ACC112 (cell line): ENCODE data around the gene GOLGA5.

Source experiments
- H2AFZ ChIP-seq: fragments of 200-600 bp; sonication (generic); one replicate; pipeline ENCODE4 v1.6.0; 2017; ENCODE audit warnings: antibody characterized with exemption, low read length; ENCODE audit not compliant: unreplicated experiment
- H3K27ac ChIP-seq: fragments of 200-600 bp; sonication (generic); 2 replicates; pipeline ENCODE4 v1.5.1; 2014; ENCODE audit warnings: low read depth, mild to moderate bottlenecking, antibody characterized with exemption, low read length, moderate library complexity
- H3K27me3 ChIP-seq: fragments of 200-600 bp; sonication (generic); 2 replicates; pipeline ENCODE4 v1.6.1; 2014; ENCODE audit warnings: mild to moderate bottlenecking, antibody characterized with exemption, low read length, moderate library complexity, mixed read lengths; ENCODE audit not compliant: insufficient read depth
- H3K36me3 ChIP-seq: fragments of 200-600 bp; sonication (generic); 2 replicates; pipeline ENCODE4 v1.6.1; 2016; ENCODE audit warnings: mild to moderate bottlenecking, antibody characterized with exemption, low read length, moderate library complexity, mixed read lengths; ENCODE audit not compliant: insufficient read depth
- H3K4me1 ChIP-seq: fragments of 200-600 bp; sonication (generic); one replicate; pipeline ENCODE4 v1.6.1; 2016; ENCODE audit warnings: low read length, mixed read lengths; ENCODE audit not compliant: insufficient read depth, unreplicated experiment, control insufficient read depth
- H3K4me3 ChIP-seq: fragments of 200-600 bp; sonication (generic); 2 replicates; pipeline ENCODE4 v1.5.1; 2014; ENCODE audit warnings: mild to moderate bottlenecking, low read depth, low read length
- H3K79me2 ChIP-seq: fragments of 200-600 bp; sonication (generic); one replicate; pipeline ENCODE4 v1.6.0; 2016; ENCODE audit warnings: low read length; ENCODE audit not compliant: control insufficient read depth, unreplicated experiment, insufficient read depth

GOLGA5 gene

GRCh38 chr14:92860049-92860840 lies 66.1 kb downstream of the GOLGA5 start:
- Histone ChIP-seq H3K27me3 (peaks cover 42% of the 10 kb centered on the region), H3K79me2 (no peaks in the 10 kb centered on the region), H2AFZ (no peak overlapping the region), H3K36me3 (no peaks in the 10 kb centered on the region), H3K27ac (no peak overlapping the region), H3K4me1 (no peaks in the 10 kb centered on the region), H3K4me3 (no peak overlapping the region)

GRCh38 chr14:92861856-92862745 lies 68.0 kb downstream of the GOLGA5 start:
- Histone ChIP-seq H2AFZ (no peak overlapping the region), H3K27me3 (peaks cover 54% of the 10 kb centered on the region), H3K4me3 (no peak overlapping the region), H3K27ac (no peak overlapping the region), H3K79me2 (no peaks in the 10 kb centered on the region), H3K4me1 (no peaks in the 10 kb centered on the region), H3K36me3 (no peaks in the 10 kb centered on the region)

GRCh38 chr14:92863286-92864080 lies 69.4 kb downstream of the GOLGA5 start:
- Histone ChIP-seq H2AFZ (no peak overlapping the region), H3K27ac (no peak overlapping the region), H3K36me3 (no peaks in the 10 kb centered on the region), H3K4me1 (no peaks in the 10 kb centered on the region), H3K27me3 (peaks cover 64% of the 10 kb centered on the region), H3K4me3 (no peak overlapping the region), H3K79me2 (no peaks in the 10 kb centered on the region)

GRCh38 chr14:92865674-92866073 lies 71.6 kb downstream of the GOLGA5 start:
- Histone ChIP-seq H3K27me3 (peaks cover 54% of the 10 kb centered on the region), H3K36me3 (no peaks in the 10 kb centered on the region), H3K4me3 (no peak overlapping the region), H3K4me1 (no peaks in the 10 kb centered on the region), H3K79me2 (no peaks in the 10 kb centered on the region), H3K27ac (no peak overlapping the region), H2AFZ (no peak overlapping the region)

- Histone ChIP-seq H3K27me3 (peaks cover 48% of the 10 kb centered on the region), H2AFZ (no peak overlapping the region), H3K36me3 (no peaks in the 10 kb centered on the region), H3K4me3 (no peak overlapping the region), H3K4me1 (no peaks in the 10 kb centered on the region), H3K27ac (no peak overlapping the region), H3K79me2 (no peaks in the 10 kb centered on the region)
These were observed 72.2 kb downstream of the GOLGA5 start for GRCh38 chr14:92866181-92866752.

GRCh38 chr14:92866901-92867865 lies 73.1 kb downstream of the GOLGA5 start:
- no peak overlapping the region for H2AFZ ChIP-seq
- no peaks in the 10 kb centered on the region for H3K79me2 ChIP-seq
- H3K4me1 ChIP-seq, result no peaks in the 10 kb centered on the region
- peaks cover 39% of the 10 kb centered on the region for H3K27me3 ChIP-seq
- H3K27ac ChIP-seq, result no peak overlapping the region
- no peak overlapping the region for H3K4me3 ChIP-seq
- no peaks in the 10 kb centered on the region for H3K36me3 ChIP-seq

GRCh38 chr14:92874962-92875661 lies 81.0 kb downstream of the GOLGA5 start:
- Histone ChIP-seq H2AFZ (no peak overlapping the region), H3K79me2 (no peaks in the 10 kb centered on the region), H3K4me1 (no peaks in the 10 kb centered on the region), H3K27ac (no peak overlapping the region), H3K27me3 (peaks cover 54% of the 10 kb centered on the region), H3K4me3 (no peak overlapping the region), H3K36me3 (no peaks in the 10 kb centered on the region)

GRCh38 chr14:92877757-92878431 lies 83.8 kb downstream of the GOLGA5 start:
- Histone ChIP-seq H3K4me3 (no peak overlapping the region), H2AFZ (no peak overlapping the region), H3K27ac (no peak overlapping the region), H3K27me3 (peaks cover 80% of the 10 kb centered on the region), H3K36me3 (no peaks in the 10 kb centered on the region), H3K4me1 (peaks cover 4% of the 10 kb centered on the region), H3K79me2 (no peaks in the 10 kb centered on the region)

- H3K4me1 ChIP-seq, result peaks cover 4% of the 10 kb centered on the region
These were observed 86.2 kb downstream of the GOLGA5 start for GRCh38 chr14:92880351-92880750.

More at GRCh38 chr14:92880351-92880750, 86.2 kb downstream of the GOLGA5 start:
- Histone ChIP-seq H3K4me3 (no peak overlapping the region), H3K79me2 (no peaks in the 10 kb centered on the region), H2AFZ (no peak overlapping the region), H3K36me3 (no peaks in the 10 kb centered on the region), H3K27me3 (peaks cover 91% of the 10 kb centered on the region), H3K27ac (no peak overlapping the region)
